ENCODE results near the gene PLXND1.
"Not testable (repeated sequence)": the region's sequence is repeated elsewhere in the genome, so short reads cannot be mapped to it uniquely, and the experiment has no call there.

The PLXND1 gene

DNA sequence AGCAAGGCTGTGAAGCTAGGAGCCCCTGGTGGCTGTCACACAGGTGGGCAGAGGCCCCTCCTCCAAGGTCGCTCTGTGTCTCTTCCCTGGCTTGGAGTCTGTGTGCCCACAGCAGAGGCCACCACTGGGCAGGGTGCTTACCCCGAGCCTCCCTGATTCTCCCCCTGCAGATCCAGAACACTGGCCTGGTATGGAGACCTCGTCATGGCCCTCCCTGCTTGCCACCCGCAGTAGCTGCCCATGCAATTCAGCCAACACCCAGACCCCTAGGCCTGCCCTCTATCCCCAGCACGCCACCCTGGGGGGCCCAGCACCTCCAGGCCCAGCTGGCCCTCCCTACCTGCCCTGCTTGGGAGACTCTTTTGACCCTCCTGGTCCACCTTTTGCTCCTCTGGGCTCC is 83.5 kb downstream of the PLXND1 start:
- DNase-seq, result no peak

DNA sequence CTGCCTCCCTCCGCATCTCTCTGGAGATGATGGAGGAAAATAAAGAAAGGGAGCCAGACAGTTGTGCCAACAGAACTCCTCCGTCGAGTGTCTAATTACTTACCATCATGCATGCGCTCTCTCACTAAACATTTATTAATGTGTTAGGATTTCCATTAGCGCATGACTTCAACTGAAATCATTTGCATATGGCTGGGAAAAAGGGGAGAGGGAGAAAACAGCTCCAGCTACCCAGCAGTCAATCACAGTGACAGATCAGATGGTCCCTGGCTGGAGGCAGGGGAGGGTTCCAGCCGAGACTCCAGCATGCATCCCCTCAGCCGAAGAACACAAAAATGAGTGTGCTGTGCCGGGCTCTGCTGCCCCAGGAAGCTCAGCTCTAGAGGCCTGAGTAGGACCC is 84.9 kb downstream of the PLXND1 start:
- DNase-seq, result no peak

DNA sequence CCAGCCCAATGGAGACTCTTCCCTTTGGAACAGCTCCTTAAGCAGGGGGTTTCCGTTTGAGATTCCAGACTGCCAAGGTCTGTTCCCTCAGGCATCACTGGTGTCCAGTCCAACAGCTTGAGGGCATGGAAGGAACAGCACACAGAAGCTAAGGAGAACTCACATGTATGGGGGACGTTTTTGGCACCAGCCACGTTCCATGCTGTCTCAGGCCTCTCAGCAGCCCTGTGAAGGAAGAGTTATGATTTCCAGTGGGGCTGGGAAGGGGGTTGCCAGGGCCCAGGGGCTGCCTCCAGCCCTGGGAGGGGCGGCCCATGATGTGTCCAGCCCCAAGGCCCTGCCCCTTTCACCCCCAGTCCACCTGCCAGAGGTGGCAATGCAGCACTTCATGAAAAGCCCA is 85.5 kb downstream of the PLXND1 start:
- DNase-seq, result no peak

DNA sequence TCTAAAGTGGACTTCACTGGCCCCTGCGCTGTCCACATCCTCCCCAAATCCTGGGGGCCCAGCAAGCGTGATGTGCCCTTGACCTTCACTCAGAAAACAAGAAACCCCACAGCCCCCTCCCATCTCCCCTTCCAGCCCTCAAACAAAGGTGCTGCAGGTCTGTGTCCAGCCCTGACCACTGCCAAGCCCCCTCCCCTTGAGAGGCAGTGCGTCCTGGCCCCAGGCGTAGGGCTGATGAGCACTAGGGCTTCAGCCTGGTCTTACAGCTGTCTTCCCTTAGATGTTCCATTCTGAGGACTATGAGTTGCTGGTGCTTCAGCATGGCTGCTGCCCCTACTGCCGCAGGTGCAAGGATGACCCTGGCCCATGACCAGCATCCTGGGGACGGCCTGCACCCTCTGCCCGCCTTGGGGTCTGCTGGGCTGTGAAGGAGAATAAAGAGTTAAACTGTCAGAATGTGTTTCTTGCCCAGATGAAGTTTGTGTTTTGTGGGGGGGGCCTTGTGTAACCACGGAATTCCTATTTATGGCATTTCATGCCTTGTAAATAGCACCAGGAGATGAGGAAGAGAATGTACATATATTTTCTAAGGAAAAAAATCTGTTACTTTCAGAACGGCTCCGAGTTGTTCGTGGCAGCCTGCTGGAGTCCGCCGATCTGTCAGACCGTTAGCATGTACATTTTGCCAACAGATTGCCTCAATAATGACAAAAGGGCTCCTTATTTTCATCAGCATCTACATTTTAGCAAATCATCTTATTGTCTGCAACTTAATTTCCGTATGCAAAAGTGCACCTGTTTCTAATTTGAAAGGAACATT is 86.4 kb downstream of the PLXND1 start:
- no peak for DNase-seq

DNA sequence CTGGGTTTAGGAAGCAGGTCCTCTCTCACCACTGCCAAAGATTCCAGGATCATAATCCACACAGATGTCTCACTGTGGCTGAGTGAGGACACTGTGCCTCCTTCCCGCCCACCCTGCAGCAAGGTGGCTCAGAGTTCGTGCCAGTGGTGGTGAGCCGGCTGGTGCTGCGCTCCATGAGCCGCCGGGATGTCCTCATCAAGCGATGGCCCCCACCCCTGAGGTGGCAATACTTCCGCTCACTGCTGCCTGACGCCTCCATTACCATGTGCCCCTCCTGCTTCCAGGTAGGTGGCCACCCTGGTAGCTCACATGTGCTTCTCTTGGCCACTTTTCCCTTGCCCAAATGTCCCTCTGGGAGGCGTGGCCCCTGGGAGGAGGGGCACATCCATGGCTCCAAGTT is 87.0 kb downstream of the PLXND1 start:
- DNase-seq, result no peak

DNA sequence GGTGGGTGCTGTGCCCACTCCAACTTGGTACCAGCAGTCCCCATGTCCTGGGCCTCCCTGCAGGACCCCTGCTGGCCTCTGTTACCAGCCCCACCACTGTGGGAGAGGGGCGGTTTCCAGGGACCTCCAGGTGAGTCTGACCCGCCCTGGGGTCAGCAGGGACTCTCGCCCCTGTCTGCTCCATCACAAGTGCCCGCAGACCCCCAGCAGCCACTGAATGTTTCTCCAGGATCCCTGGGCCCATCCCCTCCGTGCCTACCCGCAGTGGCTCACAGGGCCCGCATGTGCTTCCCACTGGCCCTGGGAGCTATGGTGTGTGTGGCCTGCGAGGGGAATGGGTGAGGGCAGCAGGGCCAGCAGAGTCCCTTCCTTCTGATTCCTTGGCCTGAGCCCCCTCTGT is 87.9 kb downstream of the PLXND1 start:
- no peak for DNase-seq

DNA sequence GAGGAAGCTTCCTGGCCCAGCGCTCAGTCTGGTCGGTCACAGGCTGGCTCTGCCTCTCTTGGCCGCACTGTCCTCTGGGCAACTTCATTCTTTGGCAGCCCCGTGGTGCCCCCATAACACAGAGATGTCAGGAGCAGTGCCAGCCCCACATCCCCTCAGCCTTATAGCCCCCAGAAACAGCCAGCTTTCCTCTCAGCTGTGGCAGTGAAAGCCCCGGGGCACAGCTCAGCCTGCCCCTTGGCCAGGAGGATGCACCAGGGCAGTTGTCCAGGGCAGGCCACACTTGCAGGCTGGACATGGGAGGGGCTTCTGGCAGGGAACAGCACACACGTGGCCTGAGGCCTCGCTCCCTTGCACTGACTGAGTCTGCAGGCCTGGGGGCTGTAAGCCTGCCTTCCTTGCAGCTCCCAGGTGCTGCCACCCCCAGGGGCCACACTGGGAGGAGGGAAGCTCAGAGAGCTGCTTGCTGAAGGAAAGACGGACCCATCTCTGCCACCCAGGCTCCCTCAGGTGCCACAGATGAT is 88.4 kb downstream of the PLXND1 start:
- DNase-seq, result no peak

DNA sequence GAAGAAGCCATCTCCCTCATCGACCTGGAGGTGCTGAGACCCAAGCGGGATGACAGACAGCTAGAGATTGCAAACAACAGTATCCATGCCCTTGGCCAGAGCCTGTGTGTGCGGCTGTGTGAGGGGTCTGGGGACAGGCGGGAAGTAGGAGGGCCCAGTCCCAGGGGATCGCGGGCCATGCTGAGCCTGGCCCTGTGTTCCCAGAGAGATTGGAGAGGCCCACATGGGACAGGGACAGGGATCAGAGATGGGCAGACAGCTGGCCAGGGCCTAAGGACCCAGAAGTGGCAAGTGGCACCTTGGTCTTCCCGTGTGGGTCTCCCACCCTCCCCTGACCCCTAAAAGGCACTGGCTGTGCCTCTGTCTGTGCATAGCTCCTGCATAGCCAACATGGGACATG is 89.0 kb downstream of the PLXND1 start:
- DNase-seq, result no peak

DNA sequence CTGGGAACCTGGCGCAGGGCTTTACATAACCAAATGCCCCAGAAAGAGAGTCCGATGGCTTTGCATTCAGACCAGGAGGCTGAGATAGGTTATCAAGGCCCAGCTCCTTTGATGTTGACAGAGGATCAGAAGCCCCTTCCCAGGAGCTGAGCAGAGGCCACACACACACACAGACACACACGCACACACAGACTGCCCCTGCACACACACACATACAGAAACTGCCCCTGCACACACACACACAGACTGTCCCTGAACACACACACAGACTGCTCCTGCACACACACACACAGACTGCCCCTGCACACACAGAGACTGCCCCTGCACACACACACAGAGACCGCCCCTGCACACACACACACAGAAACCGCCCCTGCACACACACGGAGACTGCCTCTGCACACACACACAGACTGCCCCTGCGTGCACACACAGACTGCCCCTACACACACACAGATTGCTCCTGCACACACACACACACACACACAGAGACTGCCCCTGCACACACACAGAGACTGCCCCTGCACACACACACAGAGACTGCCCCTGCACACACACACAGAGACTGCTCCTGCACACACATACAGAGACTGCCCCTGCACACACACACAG is 90.5 kb downstream of the PLXND1 start:
- not testable (repeated sequence) for DNase-seq

DNA sequence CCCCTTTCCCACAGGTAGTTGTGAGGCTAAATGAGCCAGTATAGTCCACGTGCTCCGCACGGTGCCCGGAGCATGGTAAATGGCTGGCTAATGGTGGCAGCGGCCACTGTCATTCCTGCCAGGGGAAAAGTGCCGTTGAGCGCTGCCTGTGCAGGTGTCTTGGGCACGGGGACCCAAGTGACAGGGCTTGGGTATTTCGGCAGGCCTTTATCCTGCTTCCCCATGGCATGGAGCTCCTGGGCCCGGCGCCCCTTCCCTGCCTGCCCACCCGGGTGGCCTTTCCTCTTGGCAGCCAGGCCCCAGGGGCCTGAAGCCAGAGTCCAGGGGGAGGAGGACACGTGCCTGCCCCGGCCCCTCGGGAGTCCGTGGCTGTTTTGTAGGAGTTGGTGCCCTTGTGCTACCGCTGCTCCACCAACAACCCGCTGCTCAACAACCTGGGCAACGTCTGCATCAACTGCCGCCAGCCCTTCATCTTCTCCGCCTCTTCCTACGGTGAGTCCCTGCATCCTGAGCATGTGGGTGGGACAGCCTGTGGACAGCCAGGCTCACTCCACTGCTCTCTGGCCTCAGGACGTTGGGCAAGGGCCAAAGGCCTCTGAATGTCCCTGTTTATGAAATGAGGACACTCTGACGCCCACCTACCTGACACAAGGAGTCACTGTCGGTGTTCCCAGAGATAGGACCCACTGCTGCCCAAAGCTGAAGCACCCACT is 91.2 kb downstream of the PLXND1 start:
- not testable (repeated sequence) for DNase-seq

DNA sequence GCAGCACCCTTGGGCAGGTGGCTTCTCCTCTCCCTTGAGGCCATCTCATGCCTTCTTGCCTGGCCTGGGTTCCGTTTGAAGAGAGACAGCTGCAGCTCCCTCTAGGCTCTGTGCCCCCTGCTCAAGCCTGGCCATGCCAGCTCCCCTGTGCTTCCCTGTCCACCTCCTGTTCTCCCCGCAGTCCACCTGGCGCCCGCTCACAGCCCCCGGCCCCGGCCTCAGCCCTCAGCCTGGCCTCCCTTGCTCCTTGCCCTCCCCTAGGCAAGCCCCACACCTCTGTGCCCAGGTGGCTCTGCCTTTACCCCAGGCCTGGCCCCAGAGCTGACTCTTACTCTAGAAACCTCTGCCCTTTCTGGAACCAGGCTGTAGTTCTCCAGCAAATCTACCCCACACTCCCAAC is 91.9 kb downstream of the PLXND1 start:
- no peak for DNase-seq

DNA sequence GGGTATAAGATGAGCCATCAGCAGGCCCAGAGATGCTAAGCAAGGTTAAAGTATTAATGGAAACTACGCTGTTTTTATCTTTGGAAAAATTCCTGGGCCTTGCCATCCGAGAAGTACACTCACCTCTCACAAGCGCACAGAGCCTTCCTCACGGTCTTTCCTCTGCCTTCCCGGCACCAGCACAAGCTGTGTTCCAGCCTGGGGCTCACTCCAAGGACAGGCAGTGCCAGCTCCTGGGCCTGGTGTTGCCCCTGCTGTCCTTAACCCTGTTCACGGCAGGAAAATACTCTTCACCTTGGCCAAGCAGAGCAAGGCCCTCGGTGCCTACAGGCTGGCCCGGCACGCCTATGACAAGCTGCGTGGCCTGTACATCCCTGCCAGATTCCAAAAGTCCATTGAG is 92.4 kb downstream of the PLXND1 start:
- no peak for DNase-seq

DNA sequence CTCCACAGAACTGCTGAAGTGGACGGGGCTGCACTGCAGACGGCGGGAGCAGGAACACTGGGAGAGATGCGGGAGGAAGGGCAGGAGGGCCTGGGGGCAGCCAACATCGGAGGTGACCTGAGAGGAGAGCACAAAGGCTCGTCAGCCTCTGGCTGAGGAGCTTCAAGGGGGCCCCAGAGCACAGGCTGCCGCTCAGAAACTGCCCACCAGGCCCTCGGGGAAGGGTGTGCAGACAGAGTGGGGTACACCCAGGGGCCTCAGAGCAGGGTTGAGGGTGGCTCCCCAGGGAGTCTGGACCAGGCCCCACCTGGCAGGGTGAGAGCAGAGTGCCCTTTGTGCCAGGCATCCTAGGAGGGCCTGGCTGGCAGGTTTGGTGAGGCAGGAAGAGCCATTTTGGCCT is 92.8 kb downstream of the PLXND1 start:
- DNase-seq, result no peak

DNA sequence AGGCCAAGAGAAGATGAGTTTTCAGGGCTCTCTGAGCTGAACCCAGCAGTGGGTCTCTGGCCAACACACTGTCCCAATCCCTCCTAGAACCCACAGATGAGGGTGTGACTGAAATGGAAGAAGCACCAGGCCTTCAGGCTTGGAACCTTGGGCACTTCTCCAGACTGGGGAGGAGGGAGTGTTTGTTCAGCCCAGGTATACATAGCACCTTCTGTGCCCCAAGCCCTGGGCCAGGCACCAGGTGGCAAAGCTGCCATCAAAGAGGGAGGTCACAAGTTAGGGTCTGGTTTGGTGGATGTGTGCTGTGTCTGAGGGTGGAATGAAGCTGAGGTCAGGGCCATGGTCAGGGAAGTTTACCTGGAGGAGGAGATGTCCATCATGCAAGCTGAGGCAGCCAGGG is 93.9 kb downstream of the PLXND1 start:
- no peak for DNase-seq

DNA sequence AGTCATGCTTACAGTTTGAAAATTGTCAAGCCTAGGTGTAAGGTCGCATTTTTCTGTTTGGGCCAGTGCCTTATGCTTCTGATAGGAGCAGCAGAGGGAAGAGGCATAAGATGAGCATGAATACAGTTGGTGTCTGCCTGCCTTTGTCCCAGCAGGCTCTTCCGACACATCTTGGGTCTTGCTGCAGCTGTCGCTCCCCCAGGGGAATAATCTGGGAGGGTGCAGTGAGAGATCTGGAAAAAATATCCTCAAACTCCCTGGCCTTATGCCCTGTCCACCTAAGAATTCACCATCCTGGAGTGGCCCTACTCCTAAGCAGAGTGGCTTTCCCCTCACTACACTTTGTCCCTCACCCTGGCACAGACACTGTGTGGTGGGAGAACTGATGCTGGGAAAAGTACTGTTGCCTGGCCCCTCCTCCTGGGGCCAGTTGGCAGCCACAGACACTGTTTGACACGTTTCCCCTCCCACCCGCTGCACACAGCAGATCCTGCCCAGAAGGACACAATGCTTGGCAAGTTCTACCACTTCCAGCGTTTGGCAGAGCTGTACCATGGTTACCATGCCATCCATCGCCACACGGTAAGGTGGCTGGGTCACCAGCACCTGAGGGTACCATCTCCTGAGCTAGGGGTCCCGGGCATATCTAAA is 99.2 kb downstream of the PLXND1 start:
- no peak for DNase-seq

DNA sequence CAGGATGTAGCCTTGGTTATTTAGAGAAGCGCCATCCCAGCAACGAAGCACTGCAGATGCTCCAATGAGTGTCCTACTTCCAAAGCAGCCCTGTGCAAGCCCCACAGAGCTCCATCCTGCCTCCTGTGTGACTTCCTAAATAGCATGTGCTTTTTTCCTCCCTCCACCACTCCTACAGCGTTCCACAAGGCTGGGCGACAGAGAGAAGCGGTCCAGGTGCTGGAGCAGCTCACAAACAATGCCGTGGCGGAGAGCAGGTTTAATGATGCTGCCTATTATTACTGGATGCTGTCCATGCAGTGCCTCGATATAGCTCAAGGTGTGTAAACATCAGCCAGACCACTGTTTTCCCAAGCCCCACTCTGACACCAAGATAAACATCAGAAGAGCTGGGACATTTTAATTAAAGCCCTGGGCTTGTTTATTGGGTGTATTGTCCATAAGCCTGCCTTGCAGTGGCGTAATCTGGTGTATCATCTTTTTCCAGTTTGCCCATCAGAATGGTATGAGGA is 100.2 kb downstream of the PLXND1 start:
- no peak for DNase-seq

DNA sequence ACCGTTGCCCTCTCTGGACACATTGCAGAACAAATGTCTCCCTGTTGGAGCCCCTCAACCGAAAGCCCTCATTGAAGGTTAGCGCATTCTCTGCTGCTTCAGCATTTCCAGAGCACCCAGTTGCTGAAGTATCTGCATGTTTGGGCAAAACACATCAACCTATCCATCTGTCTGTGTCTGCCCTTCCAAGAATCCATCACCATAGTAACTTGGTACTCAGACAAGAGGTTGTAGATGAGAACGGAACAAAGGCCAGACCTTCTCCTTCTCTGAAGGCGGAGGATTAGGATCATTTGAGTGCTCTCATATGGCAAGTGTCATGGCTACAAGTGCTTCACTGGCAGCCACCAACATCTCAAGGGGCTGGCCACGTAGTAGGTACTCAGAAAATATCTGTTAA is 101.1 kb downstream of the PLXND1 start:
- no peak for DNase-seq
